IMR-90 (cell line): ENCODE measurements around the gene CHST14. TPM values are rescaled to one million over a fixed set of nuclear protein-coding genes. Genes with fewer than 3 reads are reported as not detected.

Experiments
- ATAC-seq: fragments of 200-7000 bp; cut with Tn5 transposase; 2 replicates; pipeline ENCODE4 v1.9.1; 2020; ENCODE audit warnings: low read depth, mild to moderate bottlenecking, moderate library complexity
- BruUV-seq: library from RNA; stranded (reverse); fragments of 400-500 nt; replicated peaks from 2 replicates; lab custom pipeline; 2021; lab: Mats Ljungman, UMichigan
- CTCF ChIA-PET: fragments of 300-600 bp; formaldehyde crosslinking; extraction: SDS; loops from one replicate; lab custom pipeline; 2021; ENCODE audit warnings: antibody characterized with exemption; lab: Yijun Ruan, JAX
- POLR2A ChIA-PET: fragments of 300-600 bp; sonication (Branson Sonifier 250); formaldehyde crosslinking; loops from one replicate; lab custom pipeline; 2022; ENCODE audit warnings: antibody characterized with exemption; ENCODE audit not compliant: unreplicated experiment; lab: Charles Lee
- DNase-seq: peaks from one replicate; pipeline ENCODE4 v3.0.0; 2013
- H2AFZ ChIP-seq: replicated peaks from 2 replicates; pipeline ENCODE3; 2013; ENCODE audit warnings: low read length, mild to moderate bottlenecking; ENCODE audit not compliant: poor library complexity
- H2AK5ac ChIP-seq: 2 replicates; pipeline ENCODE4 v1.6.1; 2013; ENCODE audit warnings: low read depth, low read length, inconsistent platforms
- H2AK9ac ChIP-seq: replicated peaks from 2 replicates; pipeline ENCODE3; 2013; ENCODE audit warnings: mild to moderate bottlenecking, low read depth, low read length, moderate library complexity; ENCODE audit not compliant: poor library complexity
- H2BK120ac ChIP-seq: 2 replicates; pipeline ENCODE4 v1.6.1; 2013; ENCODE audit warnings: low read depth, low read length, inconsistent platforms
- H2BK15ac ChIP-seq: 3 replicates; pipeline ENCODE4 v1.6.1; 2013; ENCODE audit warnings: low read depth, low read length, inconsistent platforms
- H2BK20ac ChIP-seq: 2 replicates; pipeline ENCODE4 v1.6.1; 2013; ENCODE audit warnings: low read depth, mild to moderate bottlenecking, inconsistent platforms, low read length, moderate library complexity
- H2BK5ac ChIP-seq: 2 replicates; pipeline ENCODE4 v1.6.1; 2013; ENCODE audit warnings: mild to moderate bottlenecking, low read depth, low read length, inconsistent platforms; ENCODE audit not compliant: poor library complexity, severe bottlenecking
- H3K14ac ChIP-seq: replicated peaks from 2 replicates; pipeline ENCODE4 v1.6.1; 2013; ENCODE audit warnings: low read depth, low read length, inconsistent platforms
- H3K18ac ChIP-seq: 2 replicates; pipeline ENCODE4 v1.6.1; 2013; ENCODE audit warnings: low read depth, low read length, control low read depth
- H3K23ac ChIP-seq: 2 replicates; pipeline ENCODE4 v1.6.1; 2013; ENCODE audit warnings: low read depth, low read length, inconsistent platforms
- H3K27ac ChIP-seq: 2 replicates; pipeline ENCODE4 v1.5.1; 2013; ENCODE audit warnings: mild to moderate bottlenecking, control low read depth, low read length; ENCODE audit not compliant: insufficient read depth
- H3K27me3 ChIP-seq: 2 replicates; pipeline ENCODE4 v1.6.1; 2013; ENCODE audit warnings: low read length; ENCODE audit not compliant: control insufficient read depth, insufficient read depth
- H3K36me3 ChIP-seq: 2 replicates; pipeline ENCODE4 v1.6.1; 2013; ENCODE audit warnings: low read length, mixed read lengths; ENCODE audit not compliant: control insufficient read depth, insufficient read depth
- H3K4ac ChIP-seq: 2 replicates; pipeline ENCODE4 v1.6.1; 2013; ENCODE audit warnings: low read depth, low read length, inconsistent platforms
- H3K4me1 ChIP-seq: 2 replicates; pipeline ENCODE4 v1.6.1; 2013; ENCODE audit warnings: low read length, mixed read lengths; ENCODE audit not compliant: control insufficient read depth, insufficient read depth
- H3K4me2 ChIP-seq: 2 replicates; pipeline ENCODE4 v1.6.1; 2013; ENCODE audit warnings: low read depth, mild to moderate bottlenecking, control low read depth, low read length, moderate library complexity
- H3K4me3 ChIP-seq: 2 replicates; pipeline ENCODE4 v1.5.1; 2013; ENCODE audit warnings: low read depth, mild to moderate bottlenecking, control low read depth, low read length, moderate library complexity; ENCODE audit not compliant: insufficient read depth
- H3K56ac ChIP-seq: 2 replicates; pipeline ENCODE4 v1.6.1; 2013; ENCODE audit warnings: low read length, inconsistent platforms; ENCODE audit not compliant: insufficient read depth; ENCODE audit errors: extremely low read depth
- H3K79me1 ChIP-seq, 2 experiments: 2 replicates each; pipeline ENCODE4 v1.6.1; 2013; ENCODE audit warnings: low read length in 2 of 2, inconsistent platforms in 1 of 2, low read depth in 1 of 2
- H3K9ac ChIP-seq: 2 replicates; pipeline ENCODE4 v1.6.1; 2013; ENCODE audit warnings: low read depth, low read length, control low read depth
- H3K9me1 ChIP-seq: 2 replicates; pipeline ENCODE4 v1.6.1; 2013; ENCODE audit warnings: low read length, inconsistent platforms; ENCODE audit not compliant: insufficient read depth
- H3K9me3 ChIP-seq: 2 replicates; pipeline ENCODE4 v1.6.1; 2013; ENCODE audit warnings: low read length; ENCODE audit not compliant: control insufficient read depth, insufficient read depth
- H4K20me1 ChIP-seq: 2 replicates; pipeline ENCODE4 v1.6.1; 2013; ENCODE audit warnings: low read length, inconsistent platforms; ENCODE audit not compliant: insufficient read depth
- H4K5ac ChIP-seq: 2 replicates; pipeline ENCODE4 v1.6.1; 2013; ENCODE audit warnings: mild to moderate bottlenecking, low read depth, low read length, control low read depth
- H4K8ac ChIP-seq, 2 experiments: 2 replicates each; pipeline ENCODE4 v1.6.1; 2013; ENCODE audit warnings: low read depth in 2 of 2, low read length in 2 of 2, control low read depth in 1 of 2, inconsistent platforms in 1 of 2
- H4K91ac ChIP-seq: 2 replicates; pipeline ENCODE4 v1.6.1; 2013; ENCODE audit warnings: low read depth, low read length, inconsistent platforms; ENCODE audit not compliant: insufficient read depth
- BHLHE40 ChIP-seq: fragments of 150-350 bp; IDR thresholded peaks from 2 replicates; pipeline ENCODE4 v1.6.1; 2016; ENCODE audit warnings: mild to moderate bottlenecking, low read depth, low read length
- CEBPB ChIP-seq: IDR thresholded peaks from 2 replicates; pipeline ENCODE4 v1.6.1; 2012; ENCODE audit warnings: low read depth, low read length, improper control_type of control experiment
- CHD1 ChIP-seq: IDR thresholded peaks from 2 replicates; pipeline ENCODE4 v1.6.1; 2012; ENCODE audit warnings: low read depth, low read length, improper control_type of control experiment
- CTCF ChIP-seq: conservative IDR thresholded peaks from 2 replicates; pipeline ENCODE4 v1.5.1; 2012; ENCODE audit warnings: mild to moderate bottlenecking, low read depth, low read length, improper control_type of control experiment
- ELK1 ChIP-seq: fragments of 150-350 bp; IDR thresholded peaks from 2 replicates; pipeline ENCODE4 v1.6.1; 2016; ENCODE audit warnings: low read depth, mild to moderate bottlenecking, low read length, moderate library complexity, borderline replicate concordance
- FOS ChIP-seq: fragments of 150-350 bp; IDR thresholded peaks from 2 replicates; pipeline ENCODE4 v1.6.1; 2016; ENCODE audit warnings: low read depth, low read length
- MAFK ChIP-seq: IDR thresholded peaks from 2 replicates; pipeline ENCODE4 v1.6.1; 2012; ENCODE audit warnings: low read depth, low read length, improper control_type of control experiment
- MAZ ChIP-seq: IDR thresholded peaks from 2 replicates; pipeline ENCODE4 v1.6.1; 2012; ENCODE audit warnings: low read depth, mild to moderate bottlenecking, low read length, improper control_type of control experiment, moderate library complexity, borderline replicate concordance
- MXI1 ChIP-seq: IDR thresholded peaks from 2 replicates; pipeline ENCODE4 v1.6.1; 2012; ENCODE audit warnings: low read depth, mild to moderate bottlenecking, low read length, moderate library complexity, borderline replicate concordance
- NFE2L2 ChIP-seq: fragments of 150-350 bp; IDR thresholded peaks from 2 replicates; pipeline ENCODE4 v1.6.1; 2016; ENCODE audit warnings: low read depth, mild to moderate bottlenecking, low read length
- POLR2A ChIP-seq: IDR thresholded peaks from 2 replicates; pipeline ENCODE4 v1.6.1; 2012; ENCODE audit warnings: mild to moderate bottlenecking, low read depth, low read length
- RAD21 ChIP-seq: IDR thresholded peaks from 2 replicates; pipeline ENCODE4 v1.6.1; 2012; ENCODE audit warnings: low read length, improper control_type of control experiment
- RCOR1 ChIP-seq: IDR thresholded peaks from 2 replicates; pipeline ENCODE4 v1.6.1; 2012; ENCODE audit warnings: mild to moderate bottlenecking, low read length, improper control_type of control experiment; ENCODE audit not compliant: insufficient replicate concordance
- RFX5 ChIP-seq: IDR thresholded peaks from 2 replicates; pipeline ENCODE4 v1.8.0; 2012; ENCODE audit warnings: low read depth, mild to moderate bottlenecking, low read length, moderate library complexity
- SMC3 ChIP-seq: fragments of 150-350 bp; IDR thresholded peaks from 2 replicates; pipeline ENCODE4 v1.6.1; 2016; ENCODE audit warnings: low read depth, mild to moderate bottlenecking, antibody characterized with exemption, low read length, moderate library complexity
- USF2 ChIP-seq: fragments of 150-350 bp; IDR thresholded peaks from 2 replicates; pipeline ENCODE4 v1.6.1; 2017; ENCODE audit warnings: mild to moderate bottlenecking, antibody characterized with exemption, low read length, low read depth
- WGBS, 2 experiments: methylation state at CpG; one replicate each; pipeline versions ENCODE4 v1.1.5 to v1.1.7; 2013; ENCODE audit warnings: missing lambda C conversion rate in 2 of 2; ENCODE audit not compliant: insufficient read length in 1 of 2; ENCODE audit errors: extremely low coverage in 2 of 2; 5-methylcytosine and 5-hydroxymethylcytosine counted together
- dilution Hi-C: fragments of 300-500 bp; cut with HindIII; formaldehyde crosslinking; loops from one replicate; pipeline ENCODE4 v1.14.3; 2018; ENCODE audit warnings: low sequenced_read_pairs; ENCODE audit not compliant: unreplicated experiment
- in situ Hi-C: fragments of 300-500 bp; cut with MboI; formaldehyde crosslinking; loops from 3 replicates; pipeline ENCODE4 v1.14.3; 2019; ENCODE audit warnings: low sequenced_read_pairs, inconsistent platforms, mixed read lengths
- intact Hi-C: fragments of 100-400 bp; cut with micrococcal nuclease; formaldehyde crosslinking; loops from 2 replicates; pipeline ENCODE4 v1.10.0; 2022
- polyA plus RNA-seq, 3 experiments: library from polyadenylated mRNA; depleted of rRNA; stranded (reverse); fragments of >200 nt; gene quantifications; 2 replicates each; pipeline ENCODE4 v1.2.3, GENCODE V29; 2012; ENCODE audit warnings: low replicate concordance in 1 of 3
- total RNA-seq: library from RNA; depleted of rRNA; stranded (reverse); fragments of >200 nt; gene quantifications from 2 replicates; pipeline ENCODE4 v1.2.3, GENCODE V29; 2012

Gene CHST14
- total and polyA plus RNA-seq, 2 of the 4 experiments (the other 2 are of a cell fraction): 3.8 to 19.5 TPM

- H4K91ac ChIP-seq: no peak overlapping the region
- no peaks in the 10 kb centered on the region for H3K9me3 ChIP-seq
- no peak overlapping the region for H2AFZ ChIP-seq
- H3K14ac ChIP-seq: no peak overlapping the region
- no peak overlapping the region for H2BK20ac ChIP-seq
- no peak for TF ChIP-seq CTCF
- no peak for TF ChIP-seq BHLHE40
- TF ChIP-seq RFX5: no peak
- no peak for TF ChIP-seq USF2
- TF ChIP-seq FOS: no peak
- TF ChIP-seq ELK1: no peak
- TF ChIP-seq SMC3: no peak
- TF ChIP-seq POLR2A: no peak
- TF ChIP-seq MAZ: no peak
- no peak for TF ChIP-seq CEBPB
- TF ChIP-seq NFE2L2: no peak
- no peak for TF ChIP-seq RAD21
- TF ChIP-seq CHD1: no peak
- TF ChIP-seq MAFK: no peak
- no peak for TF ChIP-seq RCOR1
- no peak for TF ChIP-seq MXI1
- peaks cover 19 to 59% of the 10 kb centered on the region in 2 experiments for H3K79me1 ChIP-seq
- ATAC-seq (no peak), DNase-seq (no peak)
- no peak overlapping the region for H2BK120ac ChIP-seq
- H2AK5ac ChIP-seq: no peak overlapping the region
- no peak overlapping the region for H3K23ac ChIP-seq
- no peak overlapping the region for H3K4ac ChIP-seq
- peaks cover 11% of the 10 kb centered on the region for H3K9me1 ChIP-seq
- no peak overlapping the region for H3K4me2 ChIP-seq
- H3K4me3 ChIP-seq: no peak overlapping the region
- H2BK5ac ChIP-seq: no peak overlapping the region
- in situ Hi-C loops (no loop called here), dilution Hi-C loops (no loop called here), intact Hi-C loops (no loop called here)
- H2BK15ac ChIP-seq: no peak overlapping the region
- no peak overlapping the region for H3K18ac ChIP-seq
- H3K27me3 ChIP-seq: no peaks in the 10 kb centered on the region
- no CpG with 5 or more reads among the region's 2 CpGs for WGBS, 2 experiments
- H3K56ac ChIP-seq: no peak overlapping the region
- BruUV-seq: no TSS peak
- H3K27ac ChIP-seq: no peak overlapping the region
- H3K4me1 ChIP-seq: peaks cover 3% of the 10 kb centered on the region
- POLR2A ChIA-PET: no interaction called here
- H3K36me3 ChIP-seq: peaks cover 36% of the 10 kb centered on the region
- H4K5ac ChIP-seq: no peak overlapping the region
- peaks cover 46% of the 10 kb centered on the region for H4K20me1 ChIP-seq
- H3K9ac ChIP-seq: no peak overlapping the region
- H2AK9ac ChIP-seq: no peak overlapping the region
- CTCF ChIA-PET: no interaction called here
- H4K8ac ChIP-seq: no peak overlapping the region
Observed at GRCh38 chr15:40460404-40460803, 10.4 kb upstream of the CHST14 start.
